KOPT-K1 (cell line): ENCODE data around the gene KRT34.
"Not testable (repeated sequence)": the region's sequence is repeated elsewhere in the genome, so short reads cannot be mapped to it uniquely, and the experiment has no call there.

Source experiments
- H3K27ac ChIP-seq: fragments of 200-600 bp; sonication (generic); 2 replicates; pipeline ENCODE4 v1.5.1; 2016; ENCODE audit warnings: antibody characterized with exemption, mild to moderate bottlenecking, low read depth, low read length; ENCODE audit not compliant: poor library complexity, severe bottlenecking
- H3K36me3 ChIP-seq: fragments of 200-600 bp; sonication (generic); 2 replicates; pipeline ENCODE4 v1.5.1; 2017; ENCODE audit warnings: antibody characterized with exemption, mild to moderate bottlenecking, low read length, moderate library complexity; ENCODE audit not compliant: insufficient read depth
- H3K9me3 ChIP-seq: fragments of 200-600 bp; sonication (generic); 2 replicates; pipeline ENCODE4 v1.5.1; 2017; ENCODE audit warnings: antibody characterized with exemption, low read length, mild to moderate bottlenecking; ENCODE audit not compliant: insufficient read depth, poor library complexity, severe bottlenecking

The KRT34 gene

DNA sequence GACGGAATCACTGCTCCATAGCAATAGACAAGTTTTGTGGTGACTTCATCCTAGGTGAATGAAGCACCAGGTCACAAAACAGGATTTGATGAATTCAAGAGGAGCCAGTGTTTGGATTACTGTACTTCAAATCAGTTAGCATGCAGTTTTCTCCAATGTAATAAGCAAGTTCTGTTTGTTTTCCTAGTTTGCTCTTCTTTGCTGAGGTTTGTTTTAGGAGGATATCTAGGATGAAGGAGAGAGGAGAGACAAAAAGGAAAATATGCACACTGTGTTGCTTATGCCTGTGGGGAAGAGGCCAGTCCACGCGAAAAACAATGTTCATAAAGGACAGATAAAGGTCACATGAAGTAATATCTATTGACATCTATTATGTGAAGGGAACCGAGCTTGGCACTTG is 33.3 kb upstream of the KRT34 start:
- Histone ChIP-seq H3K9me3 (no peaks in the 10 kb centered on the region), H3K27ac (no peak overlapping the region), H3K36me3 (no peaks in the 10 kb centered on the region)

DNA sequence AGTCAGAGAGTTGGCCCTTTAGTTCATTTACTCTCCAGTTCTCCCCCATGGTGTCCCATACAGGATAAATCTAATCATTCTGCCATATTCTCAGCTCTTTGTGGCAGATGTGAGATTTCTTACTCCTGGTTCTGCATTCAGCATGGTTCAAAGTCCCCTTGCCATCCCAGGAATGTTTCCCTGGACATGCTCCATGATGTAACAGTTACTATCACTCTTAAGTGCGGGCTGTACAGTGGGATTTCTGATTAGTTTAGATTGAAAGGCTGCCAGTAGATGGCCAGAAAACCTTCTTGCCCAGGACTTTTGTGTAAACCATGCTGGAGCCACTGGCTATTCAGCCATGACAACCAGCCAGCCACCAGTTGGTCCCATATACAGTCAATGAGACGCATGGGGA is 31.9 kb upstream of the KRT34 start:
- Histone ChIP-seq H3K9me3 (no peaks in the 10 kb centered on the region), H3K36me3 (no peaks in the 10 kb centered on the region), H3K27ac (no peak overlapping the region)

DNA sequence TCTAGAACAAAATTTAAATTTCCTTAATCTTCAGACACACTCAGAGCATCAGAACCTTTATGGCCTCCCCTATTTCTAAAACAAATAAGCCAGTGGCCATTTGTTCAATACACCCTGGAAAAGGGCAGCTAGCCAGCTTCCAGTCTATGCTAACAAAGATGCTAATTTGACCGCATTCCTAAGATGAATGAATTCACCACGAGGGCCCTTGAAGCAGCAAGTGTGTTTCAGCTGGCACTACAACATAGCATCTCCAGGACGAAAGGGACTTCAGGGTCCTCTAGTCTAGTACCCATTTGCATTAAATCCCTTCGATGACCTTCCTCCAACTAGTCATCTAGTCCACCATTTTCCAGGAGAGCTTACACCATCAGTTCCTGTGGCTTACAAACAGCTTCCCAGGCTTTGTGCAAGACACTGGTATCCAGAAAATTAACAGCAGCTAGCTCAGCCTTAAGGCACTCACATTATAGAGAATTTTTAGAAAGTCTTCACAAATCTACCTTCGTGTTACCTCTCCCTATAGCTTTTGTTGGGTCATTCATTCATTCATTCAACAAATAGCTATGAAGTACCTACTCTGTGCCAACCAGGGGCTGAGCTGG is 31.3 kb upstream of the KRT34 start:
- no peak overlapping the region for H3K27ac ChIP-seq
- H3K36me3 ChIP-seq, result no peaks in the 10 kb centered on the region
- no peaks in the 10 kb centered on the region for H3K9me3 ChIP-seq

DNA sequence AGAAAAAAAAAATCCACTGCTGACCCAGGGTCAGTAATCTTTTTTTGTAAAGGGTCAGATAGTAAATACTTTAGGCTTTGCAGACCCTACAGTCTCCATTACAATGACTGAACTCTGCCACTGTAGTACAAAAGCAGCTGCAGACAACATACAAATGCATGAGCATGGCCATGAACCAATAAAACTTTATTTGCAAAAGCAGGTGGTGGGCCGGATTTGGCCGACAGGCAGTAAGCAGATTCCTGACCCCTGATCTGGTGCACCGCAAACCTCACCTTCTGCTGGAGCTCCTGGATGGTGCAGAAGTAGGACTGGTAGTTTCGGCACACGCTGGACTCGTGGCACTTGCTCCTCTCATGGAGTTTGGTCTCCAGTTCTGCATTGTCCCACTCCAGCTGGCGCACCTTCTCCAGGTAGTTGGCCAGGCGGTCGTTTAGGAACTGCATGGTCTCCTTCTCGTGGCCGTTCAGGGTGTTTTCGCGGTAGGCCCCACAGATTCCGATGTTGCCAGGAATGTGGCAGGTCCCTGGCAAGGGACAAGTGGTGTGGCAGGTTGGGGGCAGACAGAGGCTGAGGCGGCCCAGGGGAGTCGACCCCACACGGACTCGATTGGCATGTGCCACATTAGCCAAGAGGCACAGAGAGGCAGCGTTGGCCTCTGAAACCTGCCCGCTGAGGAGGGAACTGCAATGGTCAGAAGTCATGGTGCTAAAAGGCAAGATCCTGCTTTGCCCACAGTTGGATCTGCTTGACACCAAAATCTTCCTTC is 29.1 kb upstream of the KRT34 start:
- Histone ChIP-seq H3K27ac (no peak overlapping the region), H3K9me3 (no peaks in the 10 kb centered on the region), H3K36me3 (no peaks in the 10 kb centered on the region)

DNA sequence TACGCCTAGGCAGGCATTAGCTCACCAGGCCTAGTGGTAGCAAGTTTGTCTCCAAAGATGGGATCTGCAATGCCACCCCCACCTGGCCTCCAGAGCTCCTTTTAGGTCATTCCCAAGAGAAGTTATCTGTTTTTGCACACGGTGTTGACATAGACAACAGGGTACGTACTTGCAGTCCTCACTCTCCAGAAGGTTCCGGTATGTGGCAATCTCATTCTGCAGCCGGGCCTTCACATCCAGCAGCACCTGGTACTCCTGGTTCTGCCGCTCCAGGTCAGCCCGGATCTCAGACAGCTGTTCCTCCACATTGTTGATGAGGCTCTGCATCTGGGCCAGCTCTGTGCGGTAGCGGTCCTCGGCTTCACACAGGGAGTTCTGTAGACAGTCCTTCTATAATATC is 25.1 kb upstream of the KRT34 start:
- no peak overlapping the region for H3K27ac ChIP-seq
- H3K36me3 ChIP-seq, result no peaks in the 10 kb centered on the region
- H3K9me3 ChIP-seq, result no peaks in the 10 kb centered on the region

DNA sequence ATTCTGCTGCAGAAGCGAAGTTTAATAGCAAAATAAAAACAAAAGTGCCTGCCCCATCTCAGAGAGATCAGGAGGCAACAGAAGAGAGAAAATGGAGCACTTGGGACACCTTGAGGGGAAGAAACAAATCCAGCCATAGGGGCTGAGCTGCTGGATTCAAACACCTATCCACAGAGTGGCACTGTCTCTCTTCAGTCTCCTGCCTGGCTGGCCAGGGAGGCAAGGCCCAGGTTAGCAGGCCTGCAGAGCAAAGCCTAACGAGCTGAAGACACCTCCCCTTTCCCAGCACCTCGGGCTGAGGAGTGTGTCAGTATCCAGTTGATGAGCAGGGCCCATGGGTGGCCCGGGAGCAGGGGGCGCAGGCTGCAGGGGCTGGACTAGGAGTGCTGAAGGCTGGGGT is 24.1 kb upstream of the KRT34 start:
- Histone ChIP-seq H3K36me3 (no peaks in the 10 kb centered on the region), H3K27ac (no peak overlapping the region), H3K9me3 (no peaks in the 10 kb centered on the region)

DNA sequence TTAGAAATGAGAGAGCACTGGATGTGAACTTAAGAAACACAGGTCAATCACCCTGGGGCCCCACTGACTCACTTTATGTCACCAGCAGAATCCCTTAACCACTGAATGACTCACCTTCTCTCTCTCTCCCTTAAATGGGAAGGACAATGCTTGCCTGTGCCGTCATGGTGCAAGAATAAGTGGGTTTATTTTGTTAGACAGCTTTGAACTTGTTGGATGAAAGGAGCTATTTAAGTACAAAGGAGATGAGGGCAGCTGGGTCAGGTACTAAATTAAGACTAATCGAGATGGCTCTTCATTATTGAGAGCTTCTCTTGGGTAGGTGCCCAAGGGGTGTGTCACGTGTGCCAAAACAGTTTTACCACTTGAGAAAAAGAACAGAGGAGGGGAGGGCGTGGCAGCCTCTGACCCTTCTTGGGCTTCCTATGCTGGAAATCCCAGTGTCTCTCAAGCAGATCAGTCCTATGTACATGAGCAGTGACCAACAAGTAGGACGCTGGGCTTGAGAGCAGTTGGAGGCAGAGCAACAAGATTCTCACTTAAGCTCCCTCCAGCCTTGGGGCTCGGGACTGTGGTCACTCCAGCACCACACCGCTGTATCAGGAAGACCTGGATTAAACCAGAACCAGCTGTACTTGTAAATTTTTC is 22.0 kb upstream of the KRT34 start:
- H3K27ac ChIP-seq, result no peak overlapping the region
- no peaks in the 10 kb centered on the region for H3K36me3 ChIP-seq
- no peaks in the 10 kb centered on the region for H3K9me3 ChIP-seq

DNA sequence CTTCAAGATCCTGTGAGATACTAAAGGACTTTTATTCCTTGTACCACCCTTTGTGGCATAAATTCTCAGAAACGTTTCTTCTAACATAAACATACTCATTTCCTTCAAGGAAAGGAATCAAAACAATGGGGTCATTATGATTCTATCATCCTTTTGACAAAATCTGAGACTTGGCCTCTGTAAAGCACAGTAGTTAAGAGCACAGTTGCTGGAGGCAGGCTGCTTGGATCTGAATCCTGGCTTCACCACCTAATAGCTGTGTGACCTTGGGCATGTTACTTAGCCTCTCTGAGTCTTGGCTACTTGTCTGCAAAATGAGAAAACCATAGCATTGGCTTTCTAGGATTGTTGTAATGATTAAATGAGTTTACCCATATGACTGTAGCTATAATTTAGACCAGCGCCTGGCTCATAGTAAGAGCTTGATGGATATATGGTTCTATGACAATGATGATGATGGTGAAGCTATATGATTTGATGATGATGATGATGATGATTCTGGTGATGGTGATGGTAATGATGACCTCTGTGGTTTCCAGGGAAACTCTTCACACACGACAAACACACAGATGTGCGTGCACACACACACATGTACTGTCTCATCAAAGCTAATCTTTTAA is 21.4 kb upstream of the KRT34 start:
- no peak overlapping the region for H3K27ac ChIP-seq
- no peaks in the 10 kb centered on the region for H3K9me3 ChIP-seq
- H3K36me3 ChIP-seq, result no peaks in the 10 kb centered on the region

DNA sequence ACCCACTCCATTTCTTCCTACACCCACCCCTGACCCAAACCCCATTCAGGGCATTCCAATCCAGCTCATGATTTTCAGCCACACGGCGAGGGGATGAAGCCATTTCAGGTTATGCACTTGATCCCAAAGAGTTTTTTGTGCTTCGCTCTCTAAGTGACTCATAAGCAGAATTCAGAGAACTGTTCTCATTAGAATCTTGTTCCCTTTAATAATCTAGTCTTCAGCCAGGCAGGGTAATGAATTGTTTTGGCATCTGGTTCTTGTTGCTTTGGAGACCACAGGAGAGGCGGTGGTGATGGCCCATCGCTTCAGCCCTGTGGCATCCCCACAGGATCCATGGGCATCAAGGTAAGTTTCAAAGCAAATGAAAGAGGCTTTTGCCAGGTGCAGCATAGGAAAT is 20.1 kb upstream of the KRT34 start:
- Histone ChIP-seq H3K27ac (no peak overlapping the region), H3K36me3 (no peaks in the 10 kb centered on the region), H3K9me3 (no peaks in the 10 kb centered on the region)

DNA sequence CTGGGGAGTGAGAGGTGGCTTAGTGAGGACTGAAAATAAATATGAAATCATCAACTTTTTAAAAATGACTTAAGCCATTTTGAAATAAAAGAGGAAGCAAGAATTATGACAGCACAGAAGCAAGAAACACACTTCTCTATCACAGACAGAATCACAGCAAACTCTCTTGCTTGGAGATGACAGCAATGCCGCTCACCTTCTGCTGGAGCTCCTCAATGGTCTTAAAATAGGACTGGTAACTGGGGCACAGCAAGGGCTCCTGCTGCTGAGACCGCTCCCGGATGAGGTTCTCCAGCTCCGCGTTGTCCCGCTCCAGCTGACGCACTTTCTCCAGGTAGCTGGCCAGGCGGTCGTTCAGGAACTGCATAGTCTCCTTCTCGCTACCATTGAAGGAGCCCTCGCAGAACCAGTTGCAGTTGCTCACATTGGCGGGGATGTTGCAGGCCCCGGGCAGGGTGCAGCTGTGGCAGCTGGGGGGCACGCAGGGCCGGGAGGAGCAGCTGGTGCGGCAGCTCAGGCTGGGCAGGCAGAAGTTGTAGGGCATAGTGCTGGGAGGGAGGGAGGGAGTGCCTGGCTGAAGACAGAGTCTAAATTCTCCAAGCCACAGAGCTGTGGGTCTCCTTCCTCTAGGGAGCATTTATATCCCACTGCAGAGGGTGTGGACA is 15.0 kb upstream of the KRT34 start, which contains the start of gene KRT31:
KRT31 (minus strand) TSS at position 613 of the 665 bp plus-strand sequence; CDS start at position 544, 69 bp downstream.
- H3K9me3 ChIP-seq, result no peaks in the 10 kb centered on the region
- H3K27ac ChIP-seq, result no peak within 1 kb of the TSS

DNA sequence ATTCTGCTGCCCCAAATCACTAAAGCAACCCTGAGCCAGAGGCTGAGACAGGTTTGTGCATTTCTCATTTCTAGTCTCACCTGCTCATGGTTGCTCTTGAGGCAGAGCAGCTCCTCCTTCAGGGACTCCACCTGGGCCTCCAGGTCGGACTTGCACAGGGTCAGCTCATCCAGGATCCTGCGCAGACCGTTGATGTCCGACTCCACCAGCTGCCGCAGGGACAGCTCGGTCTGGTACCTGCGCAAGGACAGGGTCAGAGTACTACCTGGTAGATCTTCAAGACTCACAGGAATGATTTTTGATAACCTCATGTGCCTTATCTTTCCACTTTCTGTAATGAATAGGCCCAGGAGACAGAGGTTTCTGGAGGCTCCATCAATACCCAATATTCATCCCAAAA is 14.2 kb upstream of the KRT34 start:
- H3K27ac ChIP-seq, result no peak overlapping the region
- no peaks in the 10 kb centered on the region for H3K36me3 ChIP-seq

More for the DNA sequence above, 15.0 kb upstream of the KRT34 start, which contains the start of gene KRT31:
- no peaks in the 10 kb centered on the region for H3K36me3 ChIP-seq

DNA sequence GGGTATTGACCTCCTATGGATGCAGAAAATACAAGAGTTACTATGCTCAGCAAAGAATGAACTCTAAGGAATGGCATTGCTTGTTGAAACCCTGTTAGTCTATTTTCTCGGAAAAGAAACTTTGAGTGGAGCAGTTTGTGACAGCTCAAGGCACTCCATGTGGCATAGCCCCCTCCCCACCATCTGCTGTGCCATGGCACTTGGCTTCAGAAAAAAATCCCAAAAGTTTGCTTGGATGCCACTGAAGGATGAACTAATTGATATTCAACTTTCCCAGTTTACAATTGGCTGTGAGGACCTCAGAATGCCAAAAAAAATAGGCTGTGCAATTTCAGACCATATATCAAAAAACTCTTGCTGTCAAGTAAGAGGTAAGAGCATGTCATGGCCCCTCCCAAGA is 13.5 kb upstream of the KRT34 start:
- Histone ChIP-seq H3K27ac (no peak overlapping the region), H3K9me3 (no peaks in the 10 kb centered on the region), H3K36me3 (no peaks in the 10 kb centered on the region)

More for the DNA sequence above, 14.2 kb upstream of the KRT34 start:
- H3K9me3 ChIP-seq, result no peaks in the 10 kb centered on the region

DNA sequence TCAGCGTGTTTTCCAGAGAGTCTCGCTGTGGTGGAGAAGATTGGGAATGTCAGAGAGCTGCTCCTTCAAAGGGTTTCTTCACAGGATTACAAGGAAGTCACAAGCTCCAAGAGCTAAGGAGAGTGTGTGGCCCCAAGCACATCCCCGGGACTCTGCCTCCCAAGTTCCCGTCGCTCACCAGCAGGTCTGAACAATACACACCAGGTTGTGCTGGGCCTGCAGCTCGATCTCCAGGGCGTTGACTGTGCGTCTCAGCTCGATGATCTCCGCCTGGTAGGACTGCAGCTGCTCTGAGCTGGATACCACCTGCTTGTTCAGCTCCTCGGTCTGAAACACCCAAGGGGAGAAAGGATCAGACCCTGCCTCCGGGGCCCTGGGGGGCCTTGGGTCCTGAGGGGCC is 12.9 kb upstream of the KRT34 start:
- H3K9me3 ChIP-seq, H3K36me3 ChIP-seq, H3K27ac ChIP-seq: not testable (repeated sequence)

DNA sequence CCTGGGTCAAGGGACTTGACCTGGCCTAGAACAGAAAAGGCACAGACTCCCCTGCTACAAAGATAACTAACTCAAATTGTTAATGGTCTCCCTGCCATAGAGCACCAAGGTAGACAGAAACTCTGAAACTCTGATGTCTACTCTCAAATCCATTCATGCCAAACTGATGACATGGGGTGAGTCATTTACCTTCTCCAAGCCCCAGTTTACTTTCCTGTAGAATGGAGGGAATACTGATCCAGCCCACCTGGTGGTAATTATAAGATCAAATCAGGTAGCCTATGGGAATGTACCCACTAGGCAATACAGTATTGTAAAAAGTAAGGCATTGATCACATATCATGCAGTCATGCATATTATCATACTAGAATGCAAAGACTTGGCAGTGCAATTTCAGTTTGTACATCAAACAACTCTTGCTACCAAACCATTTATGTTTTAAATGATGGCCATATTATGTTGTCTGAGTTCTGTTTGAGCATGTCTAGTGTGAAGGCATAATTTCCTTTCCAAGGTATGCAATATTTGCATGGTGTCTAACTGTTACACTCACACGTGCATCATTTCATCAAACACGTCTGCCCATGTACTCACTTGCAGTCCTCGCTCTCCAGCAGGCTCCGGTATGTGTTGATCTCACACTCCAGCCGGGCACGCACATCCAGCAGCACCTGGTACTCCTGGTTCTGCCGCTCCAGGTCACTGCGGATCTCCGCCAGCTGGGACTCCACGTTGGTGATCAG is 12.3 kb upstream of the KRT34 start:
- no peaks in the 10 kb centered on the region for H3K9me3 ChIP-seq
- H3K36me3 ChIP-seq, result no peaks in the 10 kb centered on the region
- no peak overlapping the region for H3K27ac ChIP-seq
